GM20000 (cell line): ENCODE measurements around the gene AQP7.
"Not testable (repeated sequence)": the region's sequence is repeated elsewhere in the genome, so short reads cannot be mapped to it uniquely, and the experiment has no call there.

Source experiments
- DNase-seq: peaks from one replicate; pipeline ENCODE4 v3.0.0; 2012; ENCODE audit warnings: low spot score
- TF ChIP-seq, protein P1 (sequence below): IDR thresholded peaks from 2 replicates; pipeline ENCODE4 v1.5.1; 2012; ENCODE audit warnings: mild to moderate bottlenecking, control low read depth; ENCODE audit errors: extremely low read depth, missing control alignments

AQP7 gene

DNA sequence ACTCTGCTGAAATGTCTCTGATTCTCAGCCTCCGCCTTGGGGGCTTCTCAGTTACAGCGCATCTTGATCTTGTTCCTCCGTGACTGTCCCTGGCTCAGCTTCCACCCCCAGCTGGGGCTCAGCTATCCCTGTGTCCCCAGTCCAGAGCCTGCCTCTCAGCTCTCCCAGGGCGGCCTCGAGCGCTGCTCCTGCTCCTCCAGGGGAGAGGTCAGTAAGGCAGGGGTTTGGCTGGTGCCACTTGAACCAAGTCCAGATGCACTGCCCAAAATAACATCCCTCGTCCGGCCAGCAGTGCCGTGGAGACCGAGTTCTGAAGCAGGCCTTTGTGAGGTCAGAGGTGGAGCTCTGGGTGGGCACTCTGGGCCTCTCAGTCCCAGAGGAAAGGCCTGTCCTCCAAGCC lies at the start of gene AQP7:
Gene AQP7 (minus strand): TSS at position 198 of the 400 bp plus-strand sequence. CDS start 1,306 bp downstream, outside the sequence.
- DNase-seq, result not testable (repeated sequence)

DNA sequence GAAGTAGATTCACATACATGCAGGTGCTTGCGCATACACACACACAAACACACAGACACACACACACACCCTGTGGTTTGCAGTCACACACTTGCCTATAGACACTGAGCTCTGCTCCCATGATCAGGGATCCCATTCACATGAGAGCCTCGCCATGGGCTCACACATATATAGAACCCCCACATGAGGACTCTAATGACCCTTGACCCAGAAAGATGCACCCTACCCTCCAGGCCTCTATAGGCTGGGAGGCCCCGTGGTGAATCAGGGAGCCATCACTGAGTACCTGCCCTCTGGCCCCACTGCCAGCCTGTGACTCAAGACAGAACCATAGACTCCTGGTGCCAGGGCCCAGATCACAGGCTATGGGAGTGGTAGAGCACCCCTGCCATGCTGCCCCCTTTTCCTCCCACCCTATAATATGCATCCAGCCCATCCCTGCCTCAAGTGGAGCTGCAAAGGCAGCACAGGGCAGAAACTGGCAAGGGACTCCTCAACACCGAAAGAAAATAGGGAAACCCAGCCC lies 48.3 kb upstream of the AQP7 start:
- DNase-seq, result no peak
- TF ChIP-seq, protein P1, sequence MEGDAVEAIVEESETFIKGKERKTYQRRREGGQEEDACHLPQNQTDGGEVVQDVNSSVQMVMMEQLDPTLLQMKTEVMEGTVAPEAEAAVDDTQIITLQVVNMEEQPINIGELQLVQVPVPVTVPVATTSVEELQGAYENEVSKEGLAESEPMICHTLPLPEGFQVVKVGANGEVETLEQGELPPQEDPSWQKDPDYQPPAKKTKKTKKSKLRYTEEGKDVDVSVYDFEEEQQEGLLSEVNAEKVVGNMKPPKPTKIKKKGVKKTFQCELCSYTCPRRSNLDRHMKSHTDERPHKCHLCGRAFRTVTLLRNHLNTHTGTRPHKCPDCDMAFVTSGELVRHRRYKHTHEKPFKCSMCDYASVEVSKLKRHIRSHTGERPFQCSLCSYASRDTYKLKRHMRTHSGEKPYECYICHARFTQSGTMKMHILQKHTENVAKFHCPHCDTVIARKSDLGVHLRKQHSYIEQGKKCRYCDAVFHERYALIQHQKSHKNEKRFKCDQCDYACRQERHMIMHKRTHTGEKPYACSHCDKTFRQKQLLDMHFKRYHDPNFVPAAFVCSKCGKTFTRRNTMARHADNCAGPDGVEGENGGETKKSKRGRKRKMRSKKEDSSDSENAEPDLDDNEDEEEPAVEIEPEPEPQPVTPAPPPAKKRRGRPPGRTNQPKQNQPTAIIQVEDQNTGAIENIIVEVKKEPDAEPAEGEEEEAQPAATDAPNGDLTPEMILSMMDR, result no peak

DNA sequence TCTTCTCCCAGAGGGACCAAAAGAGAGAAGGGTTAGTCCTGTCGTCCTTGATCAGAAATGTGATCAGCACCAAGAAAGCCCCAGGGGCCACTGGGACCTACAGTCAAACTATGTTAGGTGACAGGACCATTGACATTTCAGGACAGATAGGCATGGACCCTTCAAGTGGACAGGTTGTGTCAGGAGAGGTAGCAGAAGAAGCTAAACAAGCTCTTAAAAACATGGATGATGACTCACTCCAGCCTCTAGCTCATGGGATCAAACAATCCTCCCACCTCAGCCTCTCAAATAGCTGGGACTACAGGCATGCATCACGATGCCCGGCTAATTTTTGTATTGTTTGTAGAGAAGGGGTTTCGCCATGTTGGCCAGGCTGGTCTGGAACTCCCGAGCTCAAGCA lies 47.3 kb upstream of the AQP7 start:
- DNase-seq, result no peak
- TF ChIP-seq, protein P1, result no peak

DNA sequence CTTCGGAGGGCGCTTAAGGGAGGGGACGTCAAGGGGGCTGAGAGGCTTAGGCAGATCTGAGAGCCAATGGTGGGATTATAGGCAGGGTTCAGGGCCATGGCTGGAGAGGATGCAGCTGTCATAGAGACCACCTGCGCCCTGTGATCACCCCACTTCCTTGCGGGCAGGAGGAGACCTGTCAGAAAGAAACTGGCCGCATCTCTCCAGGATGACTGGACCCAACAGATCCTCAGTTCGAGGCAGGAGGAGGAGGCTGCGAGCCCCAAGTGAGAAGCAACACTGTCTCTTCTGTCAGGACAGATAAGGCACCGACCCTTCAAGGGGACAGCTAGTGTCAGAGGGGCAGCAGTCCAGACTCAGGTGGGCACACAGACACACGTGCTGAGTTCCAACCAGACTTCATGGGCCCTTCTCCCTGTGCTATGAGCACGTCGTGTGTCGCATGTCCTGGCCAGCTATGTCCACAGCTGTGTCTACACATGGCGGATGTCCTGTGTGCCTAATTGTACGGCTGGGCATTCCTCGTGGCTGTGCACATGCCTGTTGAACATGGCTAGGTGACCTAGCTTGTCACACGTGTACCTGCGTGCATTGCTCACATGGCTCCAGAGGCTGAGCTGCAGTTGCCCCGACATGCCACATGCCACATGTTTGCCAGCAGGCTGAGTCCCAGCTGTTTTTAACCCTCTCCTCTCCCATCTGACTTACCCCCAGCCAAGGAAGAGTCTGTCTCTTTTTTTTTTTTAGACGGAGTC lies 45.6 kb upstream of the AQP7 start:
- TF ChIP-seq, protein P1, result no peak
- peak; percentile 39 for DNase-seq

DNA sequence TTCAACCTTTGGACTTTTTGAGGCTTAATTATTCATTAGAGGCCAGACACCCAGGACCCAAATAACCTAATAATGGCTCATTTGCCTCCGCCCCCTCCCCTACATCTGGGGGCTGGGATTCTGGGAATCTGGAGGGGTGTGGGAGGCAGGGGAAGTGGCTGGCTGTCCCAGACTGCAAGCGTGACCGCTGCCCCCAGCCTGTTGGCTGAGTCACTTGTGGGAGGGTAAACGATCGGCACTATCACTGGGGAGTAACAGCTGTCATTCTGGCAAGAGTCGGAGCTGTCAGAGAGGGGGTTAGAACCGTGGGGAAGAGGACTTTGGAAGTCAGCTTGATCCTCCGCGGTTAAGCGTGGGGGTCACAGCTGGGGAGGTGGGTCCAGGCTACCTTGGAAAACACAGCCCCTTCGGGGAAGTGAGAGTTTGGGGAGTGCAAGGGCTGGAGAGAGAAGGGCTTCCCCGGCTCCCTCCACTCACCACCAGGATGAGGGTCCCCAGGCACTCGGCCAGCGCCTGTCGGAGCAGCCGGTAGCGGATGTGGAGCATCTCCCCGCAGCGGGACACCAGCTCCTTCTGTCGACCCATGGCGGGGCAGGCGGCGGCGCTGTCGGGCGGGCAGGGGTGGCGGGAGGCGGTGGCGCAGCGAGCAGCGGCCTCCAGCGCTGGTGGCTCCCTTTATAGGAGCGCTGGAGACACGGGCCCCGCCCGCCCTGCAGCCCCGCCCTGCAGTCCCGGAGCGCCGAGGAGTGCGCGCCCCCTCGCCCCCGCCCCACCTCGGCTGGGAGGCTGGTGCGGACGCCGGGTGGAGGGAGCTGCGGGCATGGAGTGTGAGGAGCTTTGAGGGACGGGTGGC lies 44.8 kb upstream of the AQP7 start, which contains the start of gene AQP3:
Gene AQP3 (minus strand): TSS at position 648 of the 853 bp plus-strand sequence. CDS start 63 bp downstream, at position 585.
- TF ChIP-seq, protein P1, result no peak
- peak; percentile 74 for DNase-seq

DNA sequence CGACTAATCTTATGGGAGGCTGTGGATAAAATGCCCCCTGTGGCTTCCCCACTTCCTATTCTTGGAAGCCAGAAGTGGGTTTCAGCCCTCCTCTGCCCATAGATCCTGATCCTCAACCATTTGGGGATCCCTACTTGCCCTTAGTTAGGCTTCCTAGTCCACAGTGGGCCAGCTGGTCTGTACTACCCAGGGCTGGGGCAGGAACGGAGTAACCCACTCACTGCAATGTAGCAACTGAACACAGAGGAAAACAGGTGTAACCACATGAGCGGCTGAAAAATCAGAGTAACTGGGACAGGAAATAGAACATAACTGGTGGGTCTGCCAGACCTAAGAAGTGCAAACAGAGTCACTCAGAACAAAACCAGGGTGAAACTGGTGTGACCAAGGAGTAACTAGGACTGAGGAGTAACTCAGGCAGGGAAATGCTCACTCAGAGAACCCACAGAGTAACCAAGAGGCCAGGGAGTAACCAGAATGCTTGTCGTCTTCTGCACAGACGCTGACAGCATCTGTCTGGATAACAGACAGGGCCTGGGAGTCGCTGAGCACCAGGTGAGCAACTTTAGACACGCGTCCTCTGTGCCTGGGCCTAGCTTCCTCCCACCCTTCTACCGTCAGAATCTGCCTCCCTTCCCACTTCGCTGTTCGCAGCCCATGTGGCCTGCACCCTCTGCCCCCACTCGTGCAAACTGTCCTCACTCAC lies 44.0 kb upstream of the AQP7 start:
- DNase-seq, result peak; percentile 83
- TF ChIP-seq, protein P1, result no peak

DNA sequence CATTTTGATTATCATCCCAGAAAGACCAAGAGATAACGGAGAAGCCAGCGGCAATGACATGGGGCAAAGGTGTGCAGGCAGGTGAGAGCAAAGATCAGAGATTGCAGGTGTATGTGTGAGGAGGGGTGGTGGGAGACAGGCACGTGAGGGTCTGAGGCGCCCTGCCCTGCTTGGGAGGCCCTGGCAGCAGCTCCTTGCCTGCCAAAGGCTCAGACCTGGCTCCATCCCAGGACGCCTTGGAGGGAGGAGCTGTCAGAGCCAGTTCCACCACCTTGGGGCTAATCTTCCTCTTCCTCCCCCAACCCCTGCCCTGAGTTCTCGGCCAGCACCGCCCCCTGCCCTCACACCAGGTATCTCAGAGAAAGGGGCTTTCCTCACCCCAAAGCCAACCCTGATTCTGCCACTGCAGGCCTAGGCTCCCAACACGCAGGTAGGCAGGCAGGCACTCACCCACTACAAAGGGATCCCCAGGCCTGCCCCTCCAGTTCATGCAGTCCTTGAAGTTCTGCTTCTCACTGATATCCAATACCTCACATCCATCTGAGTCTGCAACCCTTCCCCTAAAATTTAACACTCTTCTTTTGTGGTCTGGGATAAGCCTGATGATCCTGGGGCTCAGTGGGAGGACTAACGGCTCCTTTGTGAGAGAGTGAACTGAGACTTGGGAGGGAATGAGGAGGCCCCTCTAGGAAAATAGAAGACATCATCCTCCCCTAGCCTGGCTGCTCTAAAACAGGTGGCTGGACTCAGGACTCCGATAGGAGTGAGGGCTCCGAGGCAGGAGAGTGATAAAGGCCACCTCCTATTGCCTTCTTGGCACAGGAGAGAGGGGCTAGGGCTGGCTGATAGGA lies 43.2 kb upstream of the AQP7 start:
- TF ChIP-seq, protein P1, result no peak
- no peak for DNase-seq
